NK-92 (cell line): Measurements from ENCODE around the gene CNST.
"Not testable (repeated sequence)": the region's sequence is repeated elsewhere in the genome, so short reads cannot be mapped to it uniquely, and the experiment has no call there.

Source experiments
- DNase-seq: peaks from one replicate; lab custom pipeline; 2025; ENCODE audit not compliant: unreplicated experiment; lab: John Stamatoyannopoulos, UW

CNST gene

DNA sequence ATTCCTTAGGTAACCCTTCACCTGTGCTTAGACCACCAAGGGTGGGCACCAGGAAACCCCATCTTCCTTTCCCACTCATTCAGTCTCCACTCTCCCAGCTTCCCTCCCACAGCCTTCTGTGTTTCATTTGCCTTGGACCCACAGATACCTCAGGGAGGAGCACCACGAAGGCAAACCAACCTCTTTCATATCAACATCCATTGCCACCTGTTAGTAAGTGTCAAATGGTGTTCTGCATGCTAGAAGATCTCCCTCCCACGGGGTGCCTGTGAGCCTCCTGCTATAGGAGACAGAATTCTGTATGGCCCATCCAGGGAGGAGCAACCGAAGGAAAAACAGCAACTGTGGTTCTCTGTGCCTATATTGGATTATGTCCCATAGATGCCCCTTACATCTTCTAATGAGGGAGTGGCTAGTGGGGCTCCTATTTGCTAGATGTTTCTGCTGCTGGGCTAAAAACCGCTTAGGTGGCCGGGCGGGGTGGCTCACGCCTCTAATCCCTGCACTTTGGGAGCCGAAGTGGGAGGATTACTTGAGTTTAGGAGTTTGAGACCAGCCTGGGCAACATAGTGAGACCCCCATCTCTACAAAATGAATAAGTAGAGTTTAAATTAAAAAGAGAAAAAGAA lies 132.3 kb downstream of the CNST start:
- no peak for DNase-seq

GRCh38 chr1:246699095-246699735 lies 133.0 kb downstream of the CNST start:
- peak; percentile 29 for DNase-seq

- no peak for DNase-seq
These were observed 137.3 kb downstream of the CNST start for GRCh38 chr1:246703581-246703980.

DNA sequence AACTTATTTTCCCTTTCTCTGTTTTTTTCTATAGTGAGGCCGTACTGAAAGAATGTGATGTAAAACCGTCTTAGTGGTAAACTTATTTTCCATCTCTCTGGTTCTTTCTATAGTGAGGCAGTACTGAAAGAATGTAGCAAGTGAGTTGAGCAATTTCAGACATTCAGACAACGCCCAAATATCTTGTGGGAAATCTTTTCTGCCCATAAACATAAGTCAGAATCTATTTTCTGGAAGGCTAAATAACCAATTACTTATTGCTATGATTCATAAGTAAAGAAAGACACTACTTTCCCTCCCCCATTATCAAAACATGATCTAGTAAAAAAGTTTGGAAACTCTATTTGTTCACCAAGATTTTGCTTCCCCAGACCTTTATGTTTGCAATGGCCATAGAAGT lies 139.1 kb downstream of the CNST start:
- DNase-seq, result no peak

DNA sequence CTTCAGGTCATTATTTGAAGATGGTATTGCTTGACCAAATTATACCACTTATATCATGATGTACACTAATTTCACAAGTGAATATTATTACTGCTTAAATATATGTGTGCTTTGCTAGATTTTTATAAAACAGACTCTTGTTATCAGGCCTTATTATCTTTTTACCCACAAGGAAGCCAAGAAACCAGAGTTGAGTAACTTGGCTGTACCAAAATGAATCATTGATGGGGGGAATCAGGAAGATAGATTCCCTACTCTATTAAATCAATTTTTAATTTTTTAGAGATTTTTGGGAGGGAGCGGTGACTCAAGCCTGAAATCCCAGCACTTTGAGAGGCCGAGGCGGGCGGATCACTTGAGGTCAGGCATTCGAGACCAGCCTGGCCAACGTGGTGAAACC lies 141.9 kb downstream of the CNST start:
- no peak for DNase-seq

DNA sequence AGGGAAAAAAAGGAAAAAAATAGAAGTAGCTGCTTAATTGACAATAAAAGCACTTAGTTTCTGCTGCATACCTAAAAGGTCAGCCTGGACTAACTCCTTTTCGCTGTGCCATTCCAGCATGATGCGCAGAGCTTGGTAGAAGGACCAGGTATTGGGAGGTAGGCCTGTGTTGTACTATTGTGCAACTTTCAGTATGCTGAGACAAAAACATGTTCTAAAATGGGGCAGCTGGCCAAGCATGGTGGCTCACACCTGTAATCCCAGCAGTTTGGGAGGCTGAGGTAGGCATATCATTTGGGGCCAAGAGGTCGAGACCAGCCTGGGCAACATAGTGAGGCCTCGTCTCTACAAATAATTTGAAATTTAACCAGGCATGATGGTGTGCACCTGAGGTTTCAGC lies 142.9 kb downstream of the CNST start:
- DNase-seq, result no peak

GRCh38 chr1:246709835-246710234 lies 143.6 kb downstream of the CNST start:
- DNase-seq, result no peak

DNA sequence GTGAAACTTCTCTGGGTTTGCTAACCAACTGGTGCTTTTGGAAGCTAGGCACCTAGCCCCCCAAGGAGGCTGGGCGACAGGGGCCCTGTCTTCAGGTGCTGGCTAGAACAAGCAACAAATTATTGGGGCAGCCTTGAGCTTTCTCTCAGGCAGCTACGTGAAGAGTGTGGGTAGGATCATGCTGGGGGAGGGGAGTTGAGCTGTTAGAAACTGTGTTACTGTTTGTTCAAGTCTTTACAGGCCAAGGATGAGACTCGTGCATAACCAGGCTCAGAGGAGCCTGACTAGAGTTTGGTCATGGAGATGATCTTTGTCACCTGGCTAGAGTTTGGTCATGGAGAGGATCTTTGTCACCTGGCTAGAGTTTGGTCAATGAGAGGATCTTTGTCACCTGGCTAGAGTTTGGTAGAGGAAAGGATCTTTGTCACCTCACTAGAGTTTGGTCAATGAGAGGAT lies 145.3 kb downstream of the CNST start:
- DNase-seq, result no peak

GRCh38 chr1:246712428-246712827 lies 146.2 kb downstream of the CNST start:
- not testable (repeated sequence) for DNase-seq
